Kidney epithelial cell (primary cell): ENCODE data around the gene BTF3. TPM values are rescaled to one million over a fixed set of nuclear protein-coding genes. Genes with fewer than 3 reads are reported as not detected.

Experiments used
- DNase-seq: peaks from one replicate; pipeline ENCODE4 v3.0.0-alpha.2; 2010; ENCODE audit warnings: low read depth
- H3K27me3 ChIP-seq: 2 replicates; pipeline ENCODE4 v1.6.0; 2011; ENCODE audit warnings: low read length; ENCODE audit not compliant: control insufficient read depth, insufficient read depth
- H3K36me3 ChIP-seq: 2 replicates; pipeline ENCODE4 v1.5.1; 2011; ENCODE audit warnings: low read length; ENCODE audit not compliant: control insufficient read depth, insufficient read depth
- H3K4me3 ChIP-seq: 2 replicates; pipeline ENCODE4 v1.5.1; 2011; ENCODE audit warnings: low read depth, mild to moderate bottlenecking, control low read depth, low read length
- total RNA-seq: library from RNA; depleted of rRNA; stranded (reverse); fragments of >200 nt; gene quantifications from 2 replicates; pipeline ENCODE4 v1.2.3, GENCODE V29; 2015
- TF ChIP-seq, protein P1 (sequence below): IDR thresholded peaks from 2 replicates; pipeline ENCODE4 v1.5.1; 2011; ENCODE audit warnings: mild to moderate bottlenecking, moderate library complexity, low read length, control low read depth, inconsistent platforms; ENCODE audit not compliant: insufficient read depth, poor library complexity, severe bottlenecking

The BTF3 gene
- total RNA-seq, 1 donor from 2014 or later: 708 TPM

DNA sequence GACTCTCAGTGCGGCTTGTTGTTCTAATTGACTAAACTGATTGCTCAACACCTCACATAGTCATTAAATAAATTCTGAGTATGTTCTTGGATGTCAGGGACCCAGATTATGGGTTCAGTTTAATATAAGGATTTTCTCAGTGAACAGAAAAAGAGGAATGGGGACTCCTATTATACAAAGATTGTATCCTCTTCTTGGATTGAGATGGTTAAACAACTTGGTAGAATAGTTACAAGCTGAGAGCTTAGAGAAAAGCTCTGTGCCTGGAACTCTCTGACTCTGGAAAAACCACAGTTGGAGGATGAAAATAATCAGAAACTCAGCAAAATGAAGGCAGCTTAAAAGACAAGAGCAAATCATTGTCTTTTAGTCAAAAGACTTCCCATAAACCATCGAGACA is 36.7 kb downstream of the BTF3 start:
- no peaks in the 10 kb centered on the region for H3K27me3 ChIP-seq
- H3K4me3 ChIP-seq: no peak overlapping the region
- H3K36me3 ChIP-seq: no peaks in the 10 kb centered on the region
- TF ChIP-seq, protein P1, sequence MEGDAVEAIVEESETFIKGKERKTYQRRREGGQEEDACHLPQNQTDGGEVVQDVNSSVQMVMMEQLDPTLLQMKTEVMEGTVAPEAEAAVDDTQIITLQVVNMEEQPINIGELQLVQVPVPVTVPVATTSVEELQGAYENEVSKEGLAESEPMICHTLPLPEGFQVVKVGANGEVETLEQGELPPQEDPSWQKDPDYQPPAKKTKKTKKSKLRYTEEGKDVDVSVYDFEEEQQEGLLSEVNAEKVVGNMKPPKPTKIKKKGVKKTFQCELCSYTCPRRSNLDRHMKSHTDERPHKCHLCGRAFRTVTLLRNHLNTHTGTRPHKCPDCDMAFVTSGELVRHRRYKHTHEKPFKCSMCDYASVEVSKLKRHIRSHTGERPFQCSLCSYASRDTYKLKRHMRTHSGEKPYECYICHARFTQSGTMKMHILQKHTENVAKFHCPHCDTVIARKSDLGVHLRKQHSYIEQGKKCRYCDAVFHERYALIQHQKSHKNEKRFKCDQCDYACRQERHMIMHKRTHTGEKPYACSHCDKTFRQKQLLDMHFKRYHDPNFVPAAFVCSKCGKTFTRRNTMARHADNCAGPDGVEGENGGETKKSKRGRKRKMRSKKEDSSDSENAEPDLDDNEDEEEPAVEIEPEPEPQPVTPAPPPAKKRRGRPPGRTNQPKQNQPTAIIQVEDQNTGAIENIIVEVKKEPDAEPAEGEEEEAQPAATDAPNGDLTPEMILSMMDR: no peak
- DNase-seq: no peak

DNA sequence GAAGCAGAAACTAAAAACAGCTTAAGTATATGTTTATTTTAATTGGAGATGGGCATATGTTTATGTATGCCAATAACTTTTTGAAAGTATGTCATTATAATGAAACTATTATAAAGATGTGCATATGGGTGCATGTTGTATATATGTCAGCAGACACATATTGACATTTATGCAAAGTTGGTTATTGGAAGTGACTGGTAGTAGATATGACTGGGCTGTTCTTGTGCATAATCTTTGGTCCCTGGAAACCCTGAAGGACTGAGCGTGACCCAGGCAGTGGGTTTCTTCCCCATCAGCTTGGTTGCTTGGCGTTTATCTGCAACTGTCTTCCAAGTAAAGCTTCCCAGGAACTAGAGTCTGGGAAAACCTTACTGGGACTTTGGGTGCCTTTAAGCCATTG is 41.5 kb downstream of the BTF3 start:
- Histone ChIP-seq H3K36me3 (no peaks in the 10 kb centered on the region), H3K27me3 (no peaks in the 10 kb centered on the region), H3K4me3 (no peak overlapping the region)
- TF ChIP-seq, protein P1: no peak
- DNase-seq: no peak

DNA sequence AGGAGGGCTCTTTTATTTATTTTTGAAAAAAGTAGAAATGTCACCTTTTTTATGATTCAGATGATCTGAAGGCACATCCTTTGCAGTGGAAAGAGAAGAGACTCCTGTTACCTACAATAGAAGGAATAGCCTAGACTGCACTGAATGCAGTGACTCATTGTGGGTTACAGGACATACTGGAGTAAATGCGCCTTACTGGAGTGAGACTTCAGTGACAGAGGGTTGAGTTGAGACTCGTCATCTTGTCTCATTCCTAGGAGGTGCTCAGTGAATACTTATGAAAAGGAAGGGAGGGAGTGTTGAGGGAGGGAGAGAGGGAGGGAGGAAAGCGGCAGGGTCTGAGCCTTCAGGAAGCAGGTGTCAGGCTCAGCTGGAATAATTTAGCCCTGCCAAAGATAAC is 42.0 kb downstream of the BTF3 start:
- DNase-seq: peak; percentile 88
- Histone ChIP-seq H3K27me3 (no peaks in the 10 kb centered on the region), H3K36me3 (no peaks in the 10 kb centered on the region), H3K4me3 (no peak overlapping the region)
- TF ChIP-seq, protein P1: no peak

DNA sequence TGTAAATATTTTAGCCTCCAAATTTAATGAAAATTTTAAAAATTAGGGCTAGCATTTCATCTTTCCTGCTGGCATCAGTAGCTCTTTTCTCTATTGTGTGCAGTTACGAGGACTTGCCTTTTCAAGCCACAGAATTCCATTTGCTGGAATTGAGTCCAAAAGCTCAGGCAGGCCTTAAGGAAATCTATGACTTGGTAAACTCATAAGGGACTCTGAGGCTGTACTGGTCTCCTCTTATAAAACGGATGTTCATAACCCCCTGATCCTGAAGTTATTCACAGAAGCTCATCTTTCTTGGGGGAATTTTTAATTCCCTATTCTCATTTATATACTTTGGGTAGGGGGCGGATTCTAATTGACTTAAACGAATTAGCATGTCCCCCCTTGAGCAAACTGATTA is 43.8 kb downstream of the BTF3 start:
- Histone ChIP-seq H3K4me3 (no peak overlapping the region), H3K36me3 (no peaks in the 10 kb centered on the region), H3K27me3 (no peaks in the 10 kb centered on the region)
- no peak for DNase-seq
- TF ChIP-seq, protein P1: no peak

DNA sequence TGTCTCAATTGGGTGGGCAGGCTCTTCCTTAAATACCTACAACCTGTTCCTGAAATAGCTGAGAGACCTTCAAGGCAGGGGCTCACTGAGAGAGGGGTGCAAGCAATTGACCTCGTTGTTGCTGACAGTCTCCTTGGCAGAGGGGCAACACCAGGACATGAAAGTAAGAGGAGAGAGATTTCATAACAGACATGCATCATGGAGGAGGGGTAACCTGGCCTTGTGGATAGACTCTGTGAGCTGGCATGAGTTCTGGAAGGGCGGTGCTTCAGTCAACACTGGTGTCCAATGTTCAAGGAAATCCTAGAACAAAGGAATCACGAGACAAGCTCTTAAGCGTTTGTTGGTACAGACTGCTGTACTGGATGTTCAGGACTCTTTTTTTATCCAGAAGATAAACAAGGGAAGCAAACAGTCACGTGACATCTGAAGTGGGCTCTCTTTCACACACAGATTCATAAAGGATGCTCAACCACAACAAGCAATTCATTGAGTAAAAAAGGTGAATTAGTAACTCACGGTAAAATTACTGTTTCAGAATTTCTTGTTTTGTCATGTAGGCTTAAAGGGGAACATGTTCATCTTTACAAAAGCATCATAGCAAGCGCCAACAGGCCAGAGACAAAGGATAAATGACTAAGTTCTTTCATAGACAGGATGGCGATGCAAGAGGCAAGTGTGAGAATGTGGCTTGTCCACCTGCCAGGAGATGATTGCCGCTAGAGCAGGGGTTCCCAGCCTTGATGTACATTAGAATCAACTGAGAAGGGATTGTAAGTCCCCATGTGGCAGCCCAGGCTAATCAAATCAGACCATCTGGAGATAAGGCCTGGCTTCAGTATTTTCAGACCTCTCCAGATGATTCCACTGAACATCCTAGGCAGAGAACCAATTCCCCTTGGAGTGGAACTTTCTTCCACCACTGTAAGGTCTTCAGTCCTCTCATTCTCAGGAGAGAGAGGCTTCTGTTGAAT is 46.5 kb downstream of the BTF3 start:
- no peak overlapping the region for H3K4me3 ChIP-seq
- TF ChIP-seq, protein P1: no peak
- DNase-seq: no peak

More for the DNA sequence above, 46.5 kb downstream of the BTF3 start:
- H3K27me3 ChIP-seq: no peaks in the 10 kb centered on the region
- H3K36me3 ChIP-seq: no peaks in the 10 kb centered on the region
